ENCODE results near the gene SEC11C. TPM values are rescaled to one million over a fixed set of nuclear protein-coding genes. Genes with fewer than 3 reads are reported as not detected.

Gene SEC11C
- total and polyA plus RNA-seq, 2 of the 8 experiments (the other 6 are each of a cell fraction or from before 2014, with no cell fraction given): 27.1 to 59.3 TPM

DNA sequence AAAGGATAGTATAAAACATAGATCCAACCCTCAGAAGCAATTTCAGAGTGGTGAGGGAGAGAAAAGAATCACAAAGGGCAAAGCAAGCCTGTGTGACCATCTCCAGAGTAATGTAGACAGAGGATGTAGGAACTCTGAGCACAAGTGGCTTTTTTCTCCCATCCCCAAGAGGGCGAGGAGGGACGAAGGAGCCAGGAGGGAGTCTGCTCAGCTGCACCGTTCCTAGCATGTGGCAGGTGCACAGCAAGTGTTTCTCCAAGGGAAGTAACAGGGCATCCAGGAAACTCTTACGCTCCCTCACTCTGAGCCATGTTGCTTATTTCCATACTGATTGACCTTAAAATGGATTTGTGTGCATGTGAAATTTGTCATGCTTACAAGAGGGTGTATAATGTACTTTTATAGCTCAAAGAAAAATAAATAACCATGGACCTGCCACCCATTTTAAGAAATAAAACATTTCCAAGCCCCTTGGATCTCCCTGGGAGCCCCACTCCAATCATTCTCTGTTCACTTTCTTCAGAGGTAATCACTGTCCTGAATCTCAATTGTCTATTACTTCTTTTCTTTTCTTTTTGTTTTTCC is 37.8 kb upstream of the SEC11C start:
- no peak for DNase-seq (ENCODE audit: low read depth in 1 of 2, low spot score in 2 of 2)
- H2BK15ac ChIP-seq (ENCODE audit: low read length): no peak overlapping the region

More for the DNA sequence above, 37.8 kb upstream of the SEC11C start:
- H3K79me2 ChIP-seq (ENCODE audit: control insufficient read depth in 1 of 2, insufficient read depth in 2 of 2, low read length in 2 of 2): no peaks in the 10 kb centered on the region
- no peak overlapping the region for H2BK5ac ChIP-seq (ENCODE audit: low read depth, low read length)
- peaks cover 0 to 3% (median 0%) of the 10 kb centered on the region in 4 experiments; a peak in 1 of 7 replicates for H3K27me3 ChIP-seq (replicated peaks in 1 of 4; ENCODE audit: control insufficient read depth in 3 of 4, extremely low read depth in 1 of 4, insufficient read depth in 3 of 4, low read length in 3 of 4)
- H2BK12ac ChIP-seq (ENCODE audit: low read depth, low read length): no peak overlapping the region
- no peak overlapping the region for H2BK20ac ChIP-seq (ENCODE audit: low read length)
- no peaks in the 10 kb centered on the region for H4K20me1 ChIP-seq (replicated peaks in 1 of 2; ENCODE audit: control insufficient read depth in 1 of 2, insufficient read depth in 2 of 2, low read length in 2 of 2)
- ChIA-PET POLR2A (ENCODE audit: partially characterized antibody) (no interaction called here), CTCF (ENCODE audit: partially characterized antibody) (interaction anchor here (1.7 kb wide), 1 partner anchor 119 kb away, joined by 4 read pairs; no protein-coding TSS in a partner anchor)
- 62% methylated on average over 4 of the region's 4 CpGs; no CpG with 5 or more reads in 1 of the 2 experiments for whole genome bisulfite sequencing, 2 experiments (ENCODE audit: extremely low coverage in 1 of 2, insufficient coverage in 1 of 2, insufficient read length in 1 of 2, insufficient replicate concordance in 2 of 2, low coverage in 1 of 2, low lambda C conversion rate in 2 of 2, missing lambda C conversion rate in 1 of 2)
- H4K91ac ChIP-seq (replicated peaks; ENCODE audit: insufficient read length, low read length): no peak overlapping the region
- no peak overlapping the region for H3K14ac ChIP-seq (ENCODE audit: insufficient read length)
- H4K8ac ChIP-seq (ENCODE audit: extremely low read depth, insufficient read depth, low read length): no peak overlapping the region; the same call in 1 of the 2 replicates
- H3K18ac ChIP-seq (ENCODE audit: extremely low read depth, low read length): no peak overlapping the region
- no peak overlapping the region for H4K5ac ChIP-seq (ENCODE audit: insufficient read length, low read depth, low read length)
- H2AFZ ChIP-seq (ENCODE audit: low read length): no peak overlapping the region
- no peak for TF ChIP-seq TAF7 (optimal IDR thresholded peaks at IDR 0.05; ENCODE audit: borderline replicate concordance, low read depth, low read length)
- TF ChIP-seq, protein P1, sequence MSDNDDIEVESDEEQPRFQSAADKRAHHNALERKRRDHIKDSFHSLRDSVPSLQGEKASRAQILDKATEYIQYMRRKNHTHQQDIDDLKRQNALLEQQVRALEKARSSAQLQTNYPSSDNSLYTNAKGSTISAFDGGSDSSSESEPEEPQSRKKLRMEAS (IDR thresholded peaks at IDR 0.05): 0 out of 2 replicates have a peak, but pooled peaks have one; percentile 22
- TF ChIP-seq BCL11A (IDR thresholded peaks at IDR 0.05; ENCODE audit: low read depth in 2 of 2, low read length in 2 of 2): no peak
- TF ChIP-seq GABPA (IDR thresholded peaks at IDR 0.05; ENCODE audit: borderline replicate concordance, insufficient read depth, low read length): no peak
- no peak for TF ChIP-seq ASH2L (IDR thresholded peaks at IDR 0.05; ENCODE audit: low read length)
- H3K36me3 ChIP-seq (ENCODE audit: control insufficient read depth in 2 of 4, insufficient read depth in 4 of 4, low read length in 3 of 4): no peaks in the 10 kb centered on the region
- FAIRE-seq: no peak
- no peak overlapping the region for H3K4me3 ChIP-seq (ENCODE audit: extremely low read depth in 1 of 4, insufficient read depth in 2 of 4, low read depth in 3 of 4, low read length in 4 of 4)
- no peak overlapping the region for H3K9ac ChIP-seq (replicated peaks in 1 of 4; ENCODE audit: extremely low read depth in 1 of 4, low read depth in 3 of 4, low read length in 3 of 4)
- no peaks in the 10 kb centered on the region for H3K4me1 ChIP-seq (replicated peaks in 1 of 4; ENCODE audit: control insufficient read depth in 3 of 4, insufficient read depth in 4 of 4, low read length in 3 of 4)
- no peak overlapping the region for H2BK120ac ChIP-seq (replicated peaks; ENCODE audit: low read depth, low read length)
- H3K56ac ChIP-seq (replicated peaks; ENCODE audit: insufficient read length, low read depth, low read length): no peak overlapping the region
- no peaks in the 10 kb centered on the region for H3K9me3 ChIP-seq (ENCODE audit: insufficient read depth in 2 of 2, low read depth in 1 of 2, low read length in 1 of 2)
- H3K4ac ChIP-seq (replicated peaks; ENCODE audit: insufficient read length, low read depth, low read length): no peak overlapping the region
- H3K79me1 ChIP-seq (ENCODE audit: low read depth, low read length): no peaks in the 10 kb centered on the region
- no peak overlapping the region for H3K23ac ChIP-seq (ENCODE audit: insufficient read length)
- no peaks in the 10 kb centered on the region for H3K23me2 ChIP-seq (ENCODE audit: low read depth, low read length)
- H2AK5ac ChIP-seq (ENCODE audit: low read depth, low read length): no peak overlapping the region
- no peak overlapping the region for H3K4me2 ChIP-seq (ENCODE audit: insufficient read depth in 1 of 2, low read depth in 2 of 2, low read length in 2 of 2)
- H3K27ac ChIP-seq (ENCODE audit: low read depth, low read length): no peak overlapping the region
